GM12872 (cell line): ENCODE measurements around the gene FAM180B.

Experiments used
- CTCF ChIP-seq: IDR thresholded peaks from 3 replicates; pipeline ENCODE4 v1.5.1; 2011; ENCODE audit warnings: low read depth, mild to moderate bottlenecking, low read length, moderate library complexity; ENCODE audit not compliant: insufficient read depth

Gene FAM180B

GRCh38 chr11:47550288-47551047 is 36.0 kb upstream of the FAM180B start:
- no peak for TF ChIP-seq CTCF

- peak; percentile 68 for TF ChIP-seq CTCF
These were observed 35.4 kb upstream of the FAM180B start for GRCh38 chr11:47551086-47551485.

GRCh38 chr11:47552056-47552565 is 34.4 kb upstream of the FAM180B start:
- TF ChIP-seq CTCF, result no peak

- TF ChIP-seq CTCF, result peak; percentile 82
These were observed 33.7 kb upstream of the FAM180B start, which contains the start of gene CELF1 for GRCh38 chr11:47552566-47553405. Gene CELF1 (minus strand): TSS chr11:47553132. CDS start chr11:47499523, 53,609 bp downstream.

GRCh38 chr11:47553406-47553743 is 33.1 kb upstream of the FAM180B start:
- TF ChIP-seq CTCF, result no peak

- TF ChIP-seq CTCF, result no peak
These were observed 27.8 kb upstream of the FAM180B start for GRCh38 chr11:47558695-47559094.

- TF ChIP-seq CTCF, result no peak
These were observed 26.1 kb upstream of the FAM180B start for GRCh38 chr11:47560426-47560825.
